Kidney epithelial cell (primary cell): ENCODE data around the gene KCNRG. TPM values are rescaled to one million over a fixed set of nuclear protein-coding genes. Genes with fewer than 3 reads are reported as not detected.

Experiments
- DNase-seq: peaks from one replicate; pipeline ENCODE4 v3.0.0-alpha.2; 2010; ENCODE audit warnings: low read depth
- H3K27me3 ChIP-seq: 2 replicates; pipeline ENCODE4 v1.6.0; 2011; ENCODE audit warnings: low read length; ENCODE audit not compliant: control insufficient read depth, insufficient read depth
- H3K36me3 ChIP-seq: 2 replicates; pipeline ENCODE4 v1.5.1; 2011; ENCODE audit warnings: low read length; ENCODE audit not compliant: control insufficient read depth, insufficient read depth
- H3K4me3 ChIP-seq: 2 replicates; pipeline ENCODE4 v1.5.1; 2011; ENCODE audit warnings: low read depth, mild to moderate bottlenecking, control low read depth, low read length
- CTCF ChIP-seq: IDR thresholded peaks from 2 replicates; pipeline ENCODE4 v1.5.1; 2011; ENCODE audit warnings: mild to moderate bottlenecking, moderate library complexity, low read length, control low read depth, inconsistent platforms; ENCODE audit not compliant: insufficient read depth, poor library complexity, severe bottlenecking
- total RNA-seq: library from RNA; depleted of rRNA; stranded (reverse); fragments of >200 nt; gene quantifications from 2 replicates; pipeline ENCODE4 v1.2.3, GENCODE V29; 2015

The KCNRG gene
- total RNA-seq, 1 donor from 2014 or later, result not detected

- H3K4me3 ChIP-seq, result no peak overlapping the region
- H3K36me3 ChIP-seq, result no peaks in the 10 kb centered on the region
- H3K27me3 ChIP-seq, result no peaks in the 10 kb centered on the region
- DNase-seq, result no peak
- TF ChIP-seq CTCF, result no peak
These were observed 16.3 kb upstream of the KCNRG start for GRCh38 chr13:49998714-49999624.

- Histone ChIP-seq H3K4me3 (no peak overlapping the region), H3K36me3 (no peaks in the 10 kb centered on the region), H3K27me3 (no peaks in the 10 kb centered on the region)
- no peak for TF ChIP-seq CTCF
- no peak for DNase-seq
These were observed 14.0 kb upstream of the KCNRG start for GRCh38 chr13:50001287-50001686.

- H3K36me3 ChIP-seq, result no peaks in the 10 kb centered on the region
- TF ChIP-seq CTCF, result no peak
- no peaks in the 10 kb centered on the region for H3K27me3 ChIP-seq
- H3K4me3 ChIP-seq, result no peak overlapping the region
- DNase-seq, result no peak
These were observed 8.7 kb upstream of the KCNRG start for GRCh38 chr13:50006426-50007135.

GRCh38 chr13:50011461-50011860 lies 3.8 kb upstream of the KCNRG start:
- no peak for DNase-seq
- no peak overlapping the region for H3K4me3 ChIP-seq
- no peak for TF ChIP-seq CTCF
- no peaks in the 10 kb centered on the region for H3K27me3 ChIP-seq
- no peaks in the 10 kb centered on the region for H3K36me3 ChIP-seq

- no peak for TF ChIP-seq CTCF
- H3K36me3 ChIP-seq, result no peaks in the 10 kb centered on the region
- DNase-seq, result no peak
These were observed 2.7 kb upstream of the KCNRG start for GRCh38 chr13:50012396-50013169.

More at GRCh38 chr13:50012396-50013169, 2.7 kb upstream of the KCNRG start:
- Histone ChIP-seq H3K27me3 (no peaks in the 10 kb centered on the region), H3K4me3 (no peak overlapping the region)
